HG03039 (cell line): ENCODE measurements around the gene LRRC8A.
"Not testable (repeated sequence)": the region's sequence is repeated elsewhere in the genome, so short reads cannot be mapped to it uniquely, and the experiment has no call there.

ENCODE experiments used
- ATAC-seq: cut with Tn5 transposase; IDR thresholded peaks from one replicate; pipeline ENCODE4 v1.9.1; 2021; ENCODE audit warnings: mild to moderate bottlenecking, moderate library complexity; ENCODE audit not compliant: unreplicated experiment

LRRC8A gene

GRCh38 chr9:128881884-128882676 is at the start of gene LRRC8A, which contains the start of gene KYAT1:
LRRC8A (plus strand) TSS chr9:128882133; CDS start chr9:128907165, 25,032 bp downstream.
KYAT1 (minus strand) TSS chr9:128881950; CDS start chr9:128845405, 36,545 bp downstream.
- peak; percentile 69 for ATAC-seq

GRCh38 chr9:128833696-128834095 is 48.2 kb upstream of the LRRC8A start:
- ATAC-seq: no peak

- ATAC-seq: no peak
These were observed 46.4 kb upstream of the LRRC8A start for GRCh38 chr9:128835246-128836210.

- ATAC-seq: no peak
These were observed 45.3 kb upstream of the LRRC8A start for GRCh38 chr9:128836509-128837145.

- no peak for ATAC-seq
These were observed 43.6 kb upstream of the LRRC8A start for GRCh38 chr9:128838338-128838737.

GRCh38 chr9:128840524-128840923 is 41.4 kb upstream of the LRRC8A start:
- ATAC-seq: no peak

GRCh38 chr9:128841694-128842492 is 40.0 kb upstream of the LRRC8A start:
- no peak for ATAC-seq

- not testable (repeated sequence) for ATAC-seq
These were observed 38.8 kb upstream of the LRRC8A start for GRCh38 chr9:128843171-128843570.

- ATAC-seq: no peak
These were observed 36.6 kb upstream of the LRRC8A start for GRCh38 chr9:128845186-128845931.

- no peak for ATAC-seq
These were observed 35.3 kb upstream of the LRRC8A start for GRCh38 chr9:128846680-128847030.

GRCh38 chr9:128847803-128848202 is 34.1 kb upstream of the LRRC8A start:
- ATAC-seq: no peak

- ATAC-seq: not testable (repeated sequence)
These were observed 30.9 kb upstream of the LRRC8A start for GRCh38 chr9:128851024-128851423.

- not testable (repeated sequence) for ATAC-seq
These were observed 29.9 kb upstream of the LRRC8A start for GRCh38 chr9:128851779-128852600.

- not testable (repeated sequence) for ATAC-seq
These were observed 29.3 kb upstream of the LRRC8A start for GRCh38 chr9:128852646-128853045.

- not testable (repeated sequence) for ATAC-seq
These were observed 27.5 kb upstream of the LRRC8A start for GRCh38 chr9:128854454-128854853.

- not testable (repeated sequence) for ATAC-seq
These were observed 23.5 kb upstream of the LRRC8A start for GRCh38 chr9:128858476-128858875.

- no peak for ATAC-seq
These were observed 21.0 kb upstream of the LRRC8A start for GRCh38 chr9:128860937-128861336.

- no peak for ATAC-seq
These were observed 20.4 kb upstream of the LRRC8A start for GRCh38 chr9:128861501-128861900.

- no peak for ATAC-seq
These were observed 19.5 kb upstream of the LRRC8A start for GRCh38 chr9:128862401-128862851.
